ENCODE measurements around the gene L3MBTL1.

L3MBTL1 gene

DNA sequence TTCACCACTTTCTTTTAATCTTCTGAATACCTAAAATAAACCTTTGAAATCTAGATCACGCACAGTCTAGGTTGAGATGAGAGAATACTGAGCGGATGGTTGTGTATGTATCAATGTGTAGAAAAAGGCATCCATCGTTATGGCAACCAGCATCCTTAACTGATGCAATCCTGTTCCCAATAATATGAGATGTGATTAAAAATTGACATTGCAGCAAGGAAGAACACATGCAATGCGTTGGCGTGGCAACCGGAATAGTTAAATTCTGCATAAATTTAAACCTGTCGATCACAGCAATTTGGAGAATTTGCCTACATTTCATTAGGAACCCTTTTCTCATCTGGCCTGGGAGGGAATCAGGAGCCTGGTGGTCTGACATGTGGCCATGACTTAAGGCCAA lies 1.3 kb upstream of the L3MBTL1 start:
- DNase-seq (ENCODE audit: low read depth, low spot score), result no peak

DNA sequence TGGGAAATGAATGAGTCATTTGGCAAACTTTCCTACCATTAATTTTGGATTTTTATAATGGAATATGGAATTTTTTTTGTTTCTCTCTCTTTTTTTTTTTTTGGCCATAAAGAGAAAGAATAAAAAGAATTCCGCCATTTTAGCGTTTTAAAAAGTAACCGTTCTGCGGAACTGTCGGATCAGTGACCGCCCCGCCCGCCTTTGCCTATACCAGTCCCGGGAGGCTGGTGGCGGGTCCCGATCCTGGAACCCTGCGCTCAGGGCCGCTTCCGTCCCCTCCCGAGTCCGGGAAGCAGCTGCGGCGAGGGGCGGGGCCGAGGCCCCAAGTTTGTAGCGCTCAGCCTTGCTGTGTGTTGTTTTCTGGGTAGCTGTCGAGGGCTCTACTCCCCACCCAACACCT lies 609 bp downstream of the L3MBTL1 start:
- DNase-seq (ENCODE audit: low read depth, low spot score), result no peak

DNA sequence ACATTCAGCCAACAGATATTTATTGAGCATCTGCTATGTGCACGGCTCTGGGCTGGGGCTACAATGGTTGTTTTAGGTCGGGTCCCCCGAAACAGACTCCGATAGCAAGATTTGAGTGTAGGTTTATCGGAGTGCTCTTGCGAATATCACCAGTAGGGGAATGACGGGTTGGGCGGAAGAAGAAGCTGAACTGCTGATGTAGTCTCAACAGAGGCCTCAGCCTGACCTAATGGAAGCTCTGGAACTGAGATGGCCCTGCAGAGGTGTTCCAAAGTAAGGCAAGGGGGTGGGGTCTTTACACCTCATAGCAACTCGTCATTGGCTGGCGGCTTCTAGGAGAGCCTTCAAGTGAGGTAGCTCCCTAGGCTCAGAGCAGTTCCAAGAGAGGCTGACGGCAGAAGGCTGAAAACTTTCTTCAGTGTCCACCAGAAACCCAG lies 1.1 kb downstream of the L3MBTL1 start:
- DNase-seq (ENCODE audit: low read depth, low spot score), result no peak

DNA sequence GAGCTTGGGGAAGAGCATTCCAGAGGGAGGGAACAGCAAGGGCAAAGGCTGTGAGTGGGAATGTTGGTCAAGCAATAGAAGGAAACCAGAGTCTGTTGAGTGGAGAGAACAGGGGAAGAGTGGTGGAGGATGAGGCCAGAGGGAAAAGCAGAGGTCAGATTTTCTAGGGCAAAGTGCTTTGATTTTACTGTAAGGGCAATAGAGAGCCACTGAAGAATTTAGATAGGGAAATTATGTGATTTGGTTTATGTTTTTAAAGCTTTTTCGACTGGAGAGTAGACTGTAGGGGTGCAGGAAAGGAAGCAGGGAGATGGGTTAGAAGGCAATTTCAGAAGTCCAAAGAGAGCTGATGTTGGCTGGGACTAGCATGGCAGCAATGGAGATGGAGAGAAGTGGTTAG lies 4.4 kb downstream of the L3MBTL1 start:
- no peak for DNase-seq (ENCODE audit: low read depth, low spot score)

DNA sequence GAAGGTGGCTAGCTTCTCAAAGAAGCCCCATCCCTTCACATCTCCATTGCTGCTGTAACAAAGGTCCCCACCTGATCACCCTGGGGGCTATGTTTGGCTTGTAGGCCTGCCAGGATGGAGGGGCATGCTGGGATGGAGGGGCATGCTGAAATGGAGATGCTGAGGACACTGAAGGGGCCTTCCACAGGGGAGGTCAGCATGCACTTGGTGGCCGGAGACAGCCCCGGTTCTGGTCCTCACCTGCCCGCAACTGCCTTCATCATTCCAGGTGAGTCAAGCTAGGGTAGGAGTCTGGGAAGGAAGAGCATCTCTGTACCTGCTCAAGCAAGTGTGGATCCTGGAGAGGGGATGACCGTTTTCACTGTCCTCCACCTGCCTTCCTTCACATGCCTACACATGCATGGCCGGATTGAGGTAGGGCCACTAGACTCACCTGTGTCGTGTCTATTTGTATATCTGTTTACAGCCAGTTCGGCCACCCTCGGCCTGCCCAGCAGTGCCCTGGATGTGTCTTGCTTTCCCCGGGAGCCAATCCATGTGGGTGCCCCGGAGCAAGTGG lies 6.0 kb downstream of the L3MBTL1 start:
- no peak for DNase-seq (ENCODE audit: low read depth, low spot score)

DNA sequence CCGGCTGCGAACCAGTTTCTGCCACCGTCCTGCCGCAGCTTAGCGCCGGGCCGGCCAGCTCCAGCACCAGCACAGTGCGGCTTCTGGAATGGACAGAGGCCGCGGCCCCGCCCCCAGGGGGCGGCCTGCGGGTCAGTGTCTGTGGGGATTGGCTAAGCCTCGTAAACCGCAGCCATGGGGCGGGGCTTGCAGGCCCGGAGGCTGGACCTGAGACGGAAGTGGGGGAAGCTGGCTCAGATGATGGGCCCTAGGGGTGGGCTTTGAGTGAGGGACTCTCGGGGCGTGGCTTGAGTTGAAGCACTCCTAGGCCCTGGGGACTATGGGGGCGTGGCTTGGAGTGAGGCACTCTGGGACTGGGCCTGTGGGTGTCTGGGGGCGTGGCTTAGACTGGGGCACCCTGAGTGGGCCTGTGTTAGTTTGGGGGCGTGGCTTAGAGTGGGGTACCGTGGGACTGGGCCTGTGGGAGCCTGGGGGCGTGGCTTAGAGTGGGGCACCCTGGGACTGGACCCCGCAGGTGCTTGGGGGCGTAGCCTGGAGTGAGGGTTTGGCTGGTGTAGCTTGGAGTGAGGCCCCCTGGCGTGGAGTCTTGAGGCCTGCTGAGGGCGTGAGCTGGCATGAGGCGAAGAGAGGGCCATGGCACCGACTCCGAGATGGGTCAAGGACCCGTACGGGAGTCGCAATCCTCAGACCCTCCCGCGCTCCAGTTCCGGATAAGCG lies 6.6 kb downstream of the L3MBTL1 start:
- peak; percentile 97 for DNase-seq (ENCODE audit: low read depth, low spot score)

DNA sequence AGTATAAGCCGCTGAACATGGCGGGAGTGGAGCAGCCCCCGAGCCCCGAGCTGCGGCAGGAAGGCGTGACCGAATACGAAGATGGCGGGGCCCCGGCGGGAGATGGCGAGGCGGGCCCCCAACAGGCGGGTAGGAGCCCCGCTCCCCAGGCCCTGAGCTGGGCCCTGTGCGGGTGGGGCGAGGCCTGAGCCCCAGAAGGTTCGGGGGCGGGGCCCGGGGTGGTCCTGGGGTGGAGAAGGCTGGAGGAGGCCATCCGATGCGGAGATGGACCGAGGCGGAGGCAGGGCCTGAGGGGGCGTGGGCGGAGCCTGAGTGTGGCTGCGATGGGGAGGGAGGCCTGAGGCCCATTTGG lies 7.1 kb downstream of the L3MBTL1 start:
- DNase-seq (ENCODE audit: low read depth, low spot score), result no peak

DNA sequence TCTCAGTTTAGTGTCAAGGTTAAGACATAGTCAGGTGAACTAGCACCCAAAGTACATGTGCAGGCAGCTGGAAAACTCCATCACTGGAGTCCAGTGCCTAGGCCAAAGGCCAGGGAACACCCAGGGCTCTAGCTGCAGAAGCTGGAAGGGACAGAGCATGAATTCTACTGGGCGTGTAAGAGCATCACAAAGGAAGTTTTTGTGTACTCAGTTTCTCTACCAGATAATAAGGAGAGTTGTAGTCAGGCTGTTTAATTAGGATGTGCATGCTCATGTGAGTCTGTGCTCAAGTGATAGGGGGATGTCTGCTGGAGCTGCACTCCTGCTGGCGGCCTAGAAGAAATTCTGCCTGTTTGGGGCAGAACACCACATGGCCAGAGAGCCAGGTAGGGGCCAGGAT lies 8.1 kb downstream of the L3MBTL1 start:
- no peak for DNase-seq (ENCODE audit: low read depth, low spot score)

DNA sequence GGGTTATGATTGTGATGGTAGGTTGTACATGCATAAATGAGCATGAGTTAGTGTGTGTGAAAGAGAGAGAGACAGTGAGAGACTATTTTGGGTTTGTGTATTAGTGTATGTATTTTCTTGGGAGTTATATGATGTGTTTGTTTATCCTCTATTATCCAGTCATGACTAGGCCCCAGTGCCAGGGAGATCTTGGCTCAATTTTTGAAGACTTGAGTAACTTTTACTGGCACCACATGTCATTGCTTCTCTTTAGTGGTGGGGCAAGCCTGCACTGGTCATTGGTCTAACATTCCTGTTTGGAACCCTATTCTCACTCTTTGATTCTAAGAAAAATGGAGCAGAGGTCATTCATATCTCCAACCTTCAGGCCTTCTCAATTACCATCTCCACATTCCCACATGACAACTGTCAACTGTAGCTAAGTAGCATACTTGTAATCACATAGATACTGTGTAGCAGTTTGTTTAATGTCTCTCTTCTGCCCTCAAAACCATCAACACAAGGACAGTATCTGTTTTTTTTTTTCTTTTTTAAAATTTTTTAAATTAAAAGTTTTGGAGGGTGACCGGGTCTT lies 8.8 kb downstream of the L3MBTL1 start:
- no peak for DNase-seq (ENCODE audit: low read depth, low spot score)

DNA sequence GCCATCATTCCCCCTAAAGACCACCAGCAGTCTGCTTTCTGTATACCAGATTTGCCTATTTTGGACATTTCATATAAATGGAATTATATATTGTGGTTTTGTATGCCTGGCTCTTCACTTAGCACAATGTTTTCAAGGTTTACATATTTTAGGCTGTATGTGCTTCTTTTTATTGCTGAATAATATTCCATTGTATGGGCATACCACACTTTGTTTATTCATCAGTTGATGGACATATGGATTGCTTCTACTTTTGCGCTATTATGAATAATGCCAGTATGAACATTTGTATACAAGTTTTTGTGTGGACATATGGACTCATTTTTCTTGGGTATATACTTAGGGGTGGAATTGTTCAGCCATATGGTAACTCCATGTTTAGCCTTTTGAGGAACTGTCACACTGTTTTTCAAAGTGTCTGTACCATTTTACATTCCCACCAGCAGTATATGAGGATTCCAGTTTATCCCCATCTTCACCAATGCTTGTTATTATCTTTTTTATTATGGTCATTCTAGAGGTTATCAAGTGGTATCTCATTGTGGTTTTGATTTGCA lies 12.7 kb downstream of the L3MBTL1 start:
- no peak for DNase-seq (ENCODE audit: low read depth, low spot score)

DNA sequence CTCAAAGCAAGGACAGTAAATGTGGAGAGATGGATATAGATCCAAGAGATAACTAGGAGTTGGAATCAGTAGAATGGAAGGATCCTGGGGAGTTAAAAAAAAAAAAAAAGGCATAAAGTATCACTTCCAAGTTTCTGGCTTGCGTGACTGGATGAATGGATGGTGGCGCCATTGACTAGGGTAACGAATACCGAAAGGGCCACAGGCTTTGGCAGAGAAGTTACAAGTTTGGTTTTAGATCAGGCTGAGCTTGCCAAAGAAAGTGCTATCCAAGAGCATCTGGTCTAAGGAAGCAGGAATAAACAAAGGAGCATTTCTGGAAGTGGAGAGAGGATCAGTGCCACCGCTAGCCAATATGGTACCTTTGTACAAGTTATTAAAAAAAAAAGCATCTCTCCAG lies 17.5 kb downstream of the L3MBTL1 start:
- no peak for DNase-seq (ENCODE audit: low read depth, low spot score)

DNA sequence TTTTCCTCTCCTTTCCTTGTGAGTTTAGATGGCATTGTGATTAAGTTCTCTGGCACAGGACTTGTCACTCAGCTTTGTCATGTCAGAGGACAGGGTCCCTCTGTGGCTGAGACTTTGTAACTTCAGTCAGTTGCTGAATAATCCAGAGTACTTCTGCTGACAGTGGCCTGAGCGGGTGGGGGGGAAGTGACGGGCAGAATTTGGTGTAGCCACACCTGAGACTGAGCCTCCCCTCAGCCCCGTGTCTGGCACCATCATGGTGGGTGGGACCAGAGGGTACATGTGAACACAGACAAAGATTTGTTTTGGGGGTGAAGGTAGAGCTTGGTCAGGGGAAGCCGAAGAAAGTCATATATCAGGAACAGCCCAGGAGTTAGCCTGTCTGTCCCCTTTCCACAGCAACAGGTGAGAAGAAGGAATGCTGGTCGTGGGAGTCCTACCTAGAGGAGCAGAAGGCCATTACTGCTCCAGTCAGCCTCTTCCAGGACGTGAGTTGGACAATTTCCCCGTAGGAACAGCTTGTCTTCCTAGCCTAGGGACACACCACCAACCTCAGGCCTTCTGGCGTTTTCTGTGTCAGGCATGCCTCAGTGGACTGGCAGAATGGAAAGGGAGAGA lies 20.9 kb downstream of the L3MBTL1 start:
- no peak for DNase-seq (ENCODE audit: low read depth, low spot score)

DNA sequence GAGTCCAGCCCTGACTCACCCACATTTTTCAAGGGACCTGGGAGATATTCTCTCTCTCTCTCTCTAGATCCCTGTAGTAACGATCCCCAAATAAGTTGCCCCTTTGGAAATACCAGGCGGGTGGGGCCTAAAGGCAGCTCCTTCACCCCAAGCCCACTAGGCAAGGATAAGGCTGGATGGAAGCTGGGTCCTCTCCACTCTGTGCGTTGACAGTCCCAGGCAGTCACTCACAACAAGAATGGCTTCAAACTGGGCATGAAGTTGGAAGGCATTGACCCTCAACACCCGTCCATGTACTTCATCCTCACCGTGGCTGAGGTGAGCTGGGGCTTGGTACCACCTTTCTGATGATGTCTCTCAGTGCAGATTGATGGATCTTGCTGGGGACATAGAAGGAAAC lies 21.6 kb downstream of the L3MBTL1 start:
- no peak for DNase-seq (ENCODE audit: low read depth, low spot score)

DNA sequence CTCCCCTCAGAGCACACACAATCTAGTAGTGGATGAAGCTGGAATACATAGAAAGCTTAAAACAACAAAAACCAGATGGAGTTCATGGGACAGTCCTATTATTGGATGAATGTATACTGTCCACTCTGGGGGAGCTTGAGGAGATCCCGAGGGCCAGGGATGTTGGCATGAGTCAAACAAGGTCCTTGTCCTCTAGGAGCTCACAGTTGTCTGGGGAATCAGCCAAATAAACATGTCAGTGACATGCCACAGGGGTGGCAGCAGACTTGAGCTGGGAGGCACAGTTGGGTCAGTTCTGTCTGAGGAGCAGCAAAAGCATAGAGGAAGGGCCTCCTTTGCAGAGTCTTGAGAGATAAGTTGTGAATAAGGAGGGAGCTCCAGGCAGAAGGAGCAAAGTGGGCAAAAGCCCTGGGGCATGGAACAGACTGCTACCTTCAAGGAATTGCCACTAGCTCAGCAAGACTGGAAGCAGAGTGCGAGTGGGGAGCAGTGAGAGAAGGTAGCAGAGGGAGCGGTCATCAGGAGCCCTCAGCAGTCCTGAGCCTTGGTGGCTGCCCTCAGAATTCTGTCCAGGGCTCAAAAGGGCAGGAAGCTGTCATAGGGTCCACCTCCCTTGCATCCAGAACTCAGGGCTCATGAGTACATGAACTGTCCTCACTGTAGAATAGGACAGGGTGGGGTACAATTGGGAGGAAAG lies 22.1 kb downstream of the L3MBTL1 start:
- DNase-seq (ENCODE audit: low read depth, low spot score), result no peak

DNA sequence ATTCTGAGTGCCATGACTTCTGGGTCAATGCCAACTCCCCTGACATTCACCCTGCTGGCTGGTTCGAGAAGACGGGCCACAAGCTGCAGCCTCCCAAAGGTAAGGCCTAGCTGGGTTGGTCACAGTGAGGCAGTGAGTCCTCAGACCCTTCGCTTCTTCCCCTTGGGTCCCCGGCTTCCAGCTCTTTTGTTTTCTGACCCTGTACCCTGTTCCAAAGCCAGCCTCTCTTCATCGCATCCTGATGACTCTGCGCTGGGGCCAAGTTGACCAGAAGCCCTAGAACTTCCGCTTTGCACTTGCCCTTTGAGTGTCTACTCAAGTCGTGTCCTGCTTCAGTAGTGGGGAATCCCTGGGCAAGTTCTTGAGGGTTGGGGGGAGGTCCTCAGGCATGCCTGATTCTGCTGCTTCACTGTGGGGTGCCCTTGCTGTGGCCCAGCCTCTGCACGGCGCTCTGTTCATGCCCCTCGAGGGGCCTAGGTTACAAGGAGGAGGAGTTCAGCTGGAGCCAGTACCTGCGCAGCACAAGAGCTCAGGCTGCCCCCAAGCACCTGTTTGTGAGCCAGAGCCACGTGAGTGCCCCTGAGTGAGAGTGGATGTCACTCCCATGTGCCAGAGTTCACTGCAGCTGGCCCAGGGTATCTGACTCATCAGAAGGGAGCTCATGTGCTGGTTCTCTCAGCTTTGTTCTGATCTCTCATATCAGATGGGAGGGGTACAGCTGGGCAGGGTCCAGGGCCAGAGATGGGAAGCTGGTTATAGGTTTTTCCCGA lies 23.0 kb downstream of the L3MBTL1 start:
- no peak for DNase-seq (ENCODE audit: low read depth, low spot score)

DNA sequence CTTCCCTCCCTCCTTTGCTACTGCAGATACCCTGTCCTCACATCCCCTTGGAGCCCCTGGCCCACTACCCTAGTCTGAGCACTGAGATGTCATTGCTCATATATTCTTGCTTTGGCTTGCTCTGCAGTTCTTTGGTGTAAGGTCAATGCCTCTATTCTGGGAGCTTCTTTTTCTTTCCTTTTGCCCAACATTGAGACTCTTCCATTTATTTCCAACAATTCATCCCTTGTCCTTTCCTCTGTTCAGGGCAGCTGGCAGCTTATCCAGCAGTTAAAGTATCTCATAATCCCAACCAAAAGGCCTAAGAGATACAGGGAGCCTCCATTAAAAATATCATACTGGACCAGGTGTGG lies 23.6 kb downstream of the L3MBTL1 start:
- DNase-seq (ENCODE audit: low read depth, low spot score), result no peak

DNA sequence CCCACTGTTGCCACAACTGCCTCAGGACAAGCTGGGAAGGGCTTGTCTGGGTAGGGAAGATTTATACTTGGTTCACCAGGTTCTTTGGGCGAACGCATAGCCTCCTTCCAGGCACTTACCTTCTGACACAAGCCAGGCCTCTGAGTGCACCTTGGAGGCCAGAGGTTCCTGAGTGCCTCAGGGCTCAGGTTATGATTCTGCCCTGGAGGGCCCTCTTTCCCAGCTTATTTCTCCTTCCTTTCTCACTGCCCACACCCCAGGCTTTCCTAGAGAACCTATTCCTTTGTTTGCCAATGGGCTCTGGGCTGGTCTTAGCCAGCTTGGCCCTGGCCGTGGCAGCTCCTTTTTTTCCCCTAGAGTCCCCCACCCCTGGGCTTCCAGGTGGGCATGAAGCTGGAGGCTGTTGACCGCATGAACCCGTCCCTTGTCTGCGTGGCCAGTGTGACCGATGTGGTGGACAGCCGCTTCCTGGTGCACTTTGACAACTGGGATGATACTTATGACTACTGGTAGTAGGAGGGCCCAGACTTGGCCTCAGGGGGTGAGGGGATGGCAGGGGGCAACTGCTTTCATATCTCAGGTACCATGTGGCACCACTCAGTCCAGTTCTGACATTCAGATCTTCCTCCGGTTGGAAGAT lies 25.0 kb downstream of the L3MBTL1 start:
- DNase-seq (ENCODE audit: low read depth, low spot score), result no peak

DNA sequence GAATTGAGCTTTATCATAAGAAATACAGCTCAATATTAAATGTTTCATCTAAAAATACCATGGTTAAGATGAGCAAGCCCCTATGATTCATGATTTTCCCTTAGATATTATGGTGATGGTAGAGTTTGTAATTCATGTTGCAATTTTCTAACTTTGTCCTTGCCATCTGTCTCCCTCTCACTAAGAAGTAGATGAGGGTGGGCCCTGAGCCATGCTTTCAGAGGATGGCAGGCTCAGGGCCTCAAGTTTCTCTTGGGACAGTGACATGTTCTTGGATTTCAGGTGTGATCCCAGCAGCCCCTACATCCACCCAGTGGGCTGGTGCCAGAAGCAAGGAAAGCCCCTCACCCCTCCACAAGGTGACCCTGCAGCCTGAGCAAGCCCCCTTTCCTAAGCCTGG lies 25.6 kb downstream of the L3MBTL1 start:
- no peak for DNase-seq (ENCODE audit: low read depth, low spot score)

DNA sequence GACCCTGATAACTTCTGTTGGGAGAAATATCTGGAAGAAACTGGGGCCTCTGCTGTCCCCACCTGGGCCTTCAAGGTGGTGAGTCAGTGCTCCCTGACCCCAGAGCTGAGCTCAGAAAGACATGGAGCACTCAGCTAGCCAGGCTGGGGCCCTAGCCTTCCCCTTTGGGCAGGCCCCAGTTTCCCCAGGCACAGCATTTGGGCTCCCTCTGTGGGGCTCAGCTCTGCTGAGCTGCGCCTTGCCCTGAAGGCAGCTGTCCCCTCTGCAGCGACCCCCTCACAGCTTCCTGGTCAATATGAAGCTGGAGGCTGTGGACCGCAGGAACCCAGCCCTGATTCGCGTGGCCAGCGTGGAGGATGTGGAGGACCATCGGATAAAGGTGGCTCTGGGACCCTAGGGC lies 26.5 kb downstream of the L3MBTL1 start:
- no peak for DNase-seq (ENCODE audit: low read depth, low spot score)

DNA sequence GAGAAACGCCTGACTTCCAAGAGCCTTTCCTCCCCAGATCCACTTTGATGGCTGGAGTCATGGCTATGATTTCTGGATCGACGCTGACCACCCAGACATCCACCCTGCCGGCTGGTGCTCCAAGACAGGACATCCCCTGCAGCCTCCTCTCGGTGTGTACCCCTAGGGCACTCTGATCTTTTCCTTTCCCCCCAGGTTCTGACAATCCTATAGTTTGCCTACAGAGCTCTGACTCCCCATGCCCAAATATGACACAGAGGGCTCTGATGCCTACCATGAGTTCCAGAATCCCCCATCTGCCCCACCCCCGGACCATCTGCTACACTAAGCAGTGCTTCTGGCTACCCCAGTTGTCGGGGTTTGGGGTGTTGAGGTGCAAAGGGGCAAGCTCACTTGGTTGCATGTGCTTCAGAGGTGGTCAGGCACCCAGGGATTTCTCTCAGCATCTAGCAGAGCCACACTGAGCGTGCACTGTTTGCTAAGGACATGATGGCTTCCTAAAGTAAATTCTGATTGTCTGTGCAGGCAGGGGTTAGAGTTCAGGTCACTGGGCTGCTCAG lies 27.4 kb downstream of the L3MBTL1 start:
- no peak for DNase-seq (ENCODE audit: low read depth, low spot score)

Measured in brain pericyte (primary cell).